PC-9 (cell line): ENCODE results near the gene FAM171A2.
"Not testable (repeated sequence)": the region's sequence is repeated elsewhere in the genome, so short reads cannot be mapped to it uniquely, and the experiment has no call there.

Experiments
- CTCF ChIP-seq: fragments of 200-600 bp; sonication (generic); conservative IDR thresholded peaks from 2 replicates; pipeline ENCODE4 v1.6.1; 2017; ENCODE audit warnings: mixed run types, antibody characterized with exemption, mild to moderate bottlenecking, moderate library complexity
- EZH2 ChIP-seq: fragments of 200-600 bp; sonication (generic); IDR thresholded peaks from 2 replicates; pipeline ENCODE4 v1.8.0; 2017; ENCODE audit warnings: antibody characterized with exemption, low read depth

- not testable (repeated sequence) for TF ChIP-seq CTCF, EZH2
Observed at GRCh38 chr17:44347206-44348055, 16.2 kb downstream of the FAM171A2 start.
